Measurements from ENCODE around the gene RALY. TPM values are rescaled to one million over a fixed set of nuclear protein-coding genes. Genes with fewer than 3 reads are reported as not detected.

Gene RALY
- total RNA-seq, 2 experiments from 2014 or later: 136 to 163 TPM

DNA sequence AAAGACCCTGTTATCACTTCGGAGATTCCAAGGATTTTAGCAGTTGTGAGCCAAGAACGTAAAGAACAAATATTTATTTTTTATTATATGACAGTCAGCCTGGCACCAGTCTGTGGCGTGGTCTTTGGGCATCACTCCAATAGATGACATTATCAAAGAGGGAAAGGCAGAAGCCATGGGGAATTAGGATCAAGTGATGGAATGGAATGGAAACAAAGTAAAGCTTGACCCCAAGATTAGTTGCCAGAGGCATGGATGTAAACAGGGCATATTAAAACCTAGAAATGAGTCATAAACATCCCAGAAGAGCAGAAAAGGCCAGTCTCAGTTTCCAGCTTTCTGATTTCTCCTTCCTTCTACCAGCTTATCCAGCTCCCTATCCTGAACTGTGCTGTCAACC, 106.9 kb downstream of the RALY start:
- BruUV-seq (replicated peaks): no TSS peak
- H4K20me1 ChIP-seq (ENCODE audit: insufficient read depth, low read length): peaks cover 16% of the 10 kb centered on the region
- H3K27ac ChIP-seq (ENCODE audit: low read depth, low read length, poor library complexity, severe bottlenecking): no peak overlapping the region
- H3K4me2 ChIP-seq (ENCODE audit: low read length): no peak overlapping the region
- H2AFZ ChIP-seq (ENCODE audit: low read length): no peak overlapping the region
- H3K36me3 ChIP-seq (ENCODE audit: insufficient read depth, low read length): peaks cover 100% of the 10 kb centered on the region
- H3K4me1 ChIP-seq (ENCODE audit: insufficient read depth, low read length, poor library complexity, severe bottlenecking): peaks cover 1% of the 10 kb centered on the region
- TF ChIP-seq, protein P1, sequence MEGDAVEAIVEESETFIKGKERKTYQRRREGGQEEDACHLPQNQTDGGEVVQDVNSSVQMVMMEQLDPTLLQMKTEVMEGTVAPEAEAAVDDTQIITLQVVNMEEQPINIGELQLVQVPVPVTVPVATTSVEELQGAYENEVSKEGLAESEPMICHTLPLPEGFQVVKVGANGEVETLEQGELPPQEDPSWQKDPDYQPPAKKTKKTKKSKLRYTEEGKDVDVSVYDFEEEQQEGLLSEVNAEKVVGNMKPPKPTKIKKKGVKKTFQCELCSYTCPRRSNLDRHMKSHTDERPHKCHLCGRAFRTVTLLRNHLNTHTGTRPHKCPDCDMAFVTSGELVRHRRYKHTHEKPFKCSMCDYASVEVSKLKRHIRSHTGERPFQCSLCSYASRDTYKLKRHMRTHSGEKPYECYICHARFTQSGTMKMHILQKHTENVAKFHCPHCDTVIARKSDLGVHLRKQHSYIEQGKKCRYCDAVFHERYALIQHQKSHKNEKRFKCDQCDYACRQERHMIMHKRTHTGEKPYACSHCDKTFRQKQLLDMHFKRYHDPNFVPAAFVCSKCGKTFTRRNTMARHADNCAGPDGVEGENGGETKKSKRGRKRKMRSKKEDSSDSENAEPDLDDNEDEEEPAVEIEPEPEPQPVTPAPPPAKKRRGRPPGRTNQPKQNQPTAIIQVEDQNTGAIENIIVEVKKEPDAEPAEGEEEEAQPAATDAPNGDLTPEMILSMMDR (conservative IDR thresholded peaks at IDR 0.05; ENCODE audit: low read length): no peak
- no peak for TF ChIP-seq EZH2phosphoT487 (IDR thresholded peaks at IDR 0.05; ENCODE audit: borderline replicate concordance, low read depth, low read length)
- intact Hi-C loops (cut with micrococcal nuclease; ENCODE audit: unreplicated experiment): no loop called here
- H3K9me3 ChIP-seq (ENCODE audit: low read length): no peaks in the 10 kb centered on the region
- no peaks in the 10 kb centered on the region for H3K9me2 ChIP-seq (ENCODE audit: insufficient read depth, low read length)
- DNase-seq (ENCODE audit: low spot score): no peak
- ChIA-PET CTCF (ENCODE audit: unreplicated experiment) (no interaction called here), POLR2A (interaction anchor here (0.5 to 0.9 kb wide), 3 partner anchors 8 to 19 kb away, joined by 3 read pairs; no protein-coding TSS in a partner anchor)
- H3K79me2 ChIP-seq (ENCODE audit: insufficient read depth, low read depth, low read length): peaks cover 60% of the 10 kb centered on the region
- H3K4me3 ChIP-seq (ENCODE audit: low read depth, low read length, poor library complexity, severe bottlenecking): no peak overlapping the region

DNA sequence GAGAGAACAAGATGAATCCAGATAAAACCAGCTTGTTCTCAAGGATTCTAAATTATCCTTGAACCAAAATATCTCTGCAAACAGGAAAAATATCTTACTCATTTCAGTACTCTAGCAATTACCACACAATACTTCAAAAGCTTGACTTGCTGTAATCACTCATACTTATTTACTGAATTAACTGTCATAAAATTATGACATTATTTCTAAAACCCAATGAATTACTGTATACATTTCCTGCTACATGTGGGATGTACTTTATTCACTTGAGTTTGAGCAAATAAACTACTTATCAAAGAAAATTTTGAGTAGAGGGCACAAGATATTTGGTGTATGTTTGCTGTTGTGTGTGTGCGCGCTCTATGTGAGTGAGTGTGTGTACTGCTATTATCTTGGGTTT, 108.6 kb downstream of the RALY start:
- peaks cover 21% of the 10 kb centered on the region for H4K20me1 ChIP-seq (ENCODE audit: insufficient read depth, low read length)
- no peaks in the 10 kb centered on the region for H3K9me2 ChIP-seq (ENCODE audit: insufficient read depth, low read length)
- H2AFZ ChIP-seq (ENCODE audit: low read length): no peak overlapping the region
- peaks cover 9% of the 10 kb centered on the region for H3K4me1 ChIP-seq (ENCODE audit: insufficient read depth, low read length, poor library complexity, severe bottlenecking)
- TSS peak; percentile 20 for BruUV-seq (replicated peaks)
- no peaks in the 10 kb centered on the region for H3K9me3 ChIP-seq (ENCODE audit: low read length)
- no peak overlapping the region for H3K27ac ChIP-seq (ENCODE audit: low read depth, low read length, poor library complexity, severe bottlenecking)
- H3K4me2 ChIP-seq (ENCODE audit: low read length): no peak overlapping the region
- intact Hi-C loops (cut with micrococcal nuclease; ENCODE audit: unreplicated experiment): no loop called here
- peaks cover 77% of the 10 kb centered on the region for H3K79me2 ChIP-seq (ENCODE audit: insufficient read depth, low read depth, low read length)
- DNase-seq (ENCODE audit: low spot score): no peak
- peaks cover 100% of the 10 kb centered on the region for H3K36me3 ChIP-seq (ENCODE audit: insufficient read depth, low read length)
- CTCF ChIA-PET (ENCODE audit: unreplicated experiment): no interaction called here
- POLR2A ChIA-PET: interaction anchor here (0.9 to 1.5 kb wide), 2 partner anchors 10 to 96 kb away, joined by 3 to 4 read pairs; partner anchors contain the start of gene EIF2S2
- no peak overlapping the region for H3K4me3 ChIP-seq (ENCODE audit: low read depth, low read length, poor library complexity, severe bottlenecking)
- TF ChIP-seq EZH2phosphoT487 (IDR thresholded peaks at IDR 0.05; ENCODE audit: borderline replicate concordance, low read depth, low read length): no peak
- TF ChIP-seq, protein P1 (conservative IDR thresholded peaks at IDR 0.05; ENCODE audit: low read length): no peak

DNA sequence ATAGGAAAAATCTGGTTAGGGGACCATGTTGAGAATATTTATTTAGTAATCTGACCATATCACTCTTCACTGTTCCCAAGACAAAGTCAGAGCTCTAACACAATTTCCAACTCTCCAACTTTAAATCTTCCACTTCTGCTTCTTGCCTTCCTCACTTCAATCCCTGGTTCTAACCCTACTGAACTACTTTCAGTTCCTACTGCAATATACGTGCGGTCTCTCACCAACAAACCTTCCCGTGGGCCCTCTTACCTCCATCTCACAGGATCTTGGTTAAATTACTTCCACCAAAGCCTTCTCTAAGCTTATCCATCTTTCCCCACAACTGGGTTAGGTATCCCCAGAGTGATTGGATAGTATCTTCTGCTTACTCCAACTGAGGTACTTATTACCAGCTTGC, 110.3 kb downstream of the RALY start:
- DNase-seq (ENCODE audit: low spot score): no peak
- TF ChIP-seq, protein P1 (conservative IDR thresholded peaks at IDR 0.05; ENCODE audit: low read length): no peak
- no peak for TF ChIP-seq EZH2phosphoT487 (IDR thresholded peaks at IDR 0.05; ENCODE audit: borderline replicate concordance, low read depth, low read length)
- BruUV-seq (replicated peaks): no TSS peak
- no peaks in the 10 kb centered on the region for H3K9me3 ChIP-seq (ENCODE audit: low read length)
- peaks cover 86% of the 10 kb centered on the region for H3K79me2 ChIP-seq (ENCODE audit: insufficient read depth, low read depth, low read length)
- ChIA-PET POLR2A (interaction anchor here (0.6 kb wide), 1 partner anchor 168 kb away, joined by 3 read pairs; no protein-coding TSS in a partner anchor), CTCF (ENCODE audit: unreplicated experiment) (no interaction called here)
- H2AFZ ChIP-seq (ENCODE audit: low read length): no peak overlapping the region
- peaks cover 37% of the 10 kb centered on the region for H4K20me1 ChIP-seq (ENCODE audit: insufficient read depth, low read length)
- H3K9me2 ChIP-seq (ENCODE audit: insufficient read depth, low read length): no peaks in the 10 kb centered on the region
- intact Hi-C loops (cut with micrococcal nuclease; ENCODE audit: unreplicated experiment): no loop called here
- H3K4me1 ChIP-seq (ENCODE audit: insufficient read depth, low read length, poor library complexity, severe bottlenecking): peaks cover 26% of the 10 kb centered on the region
- H3K27ac ChIP-seq (ENCODE audit: low read depth, low read length, poor library complexity, severe bottlenecking): no peak overlapping the region
- peaks cover 100% of the 10 kb centered on the region for H3K36me3 ChIP-seq (ENCODE audit: insufficient read depth, low read length)
- H3K4me2 ChIP-seq (ENCODE audit: low read length): no peak overlapping the region
- H3K4me3 ChIP-seq (ENCODE audit: low read depth, low read length, poor library complexity, severe bottlenecking): no peak overlapping the region
